HG02943 (cell line): ENCODE results near the gene PHRF1.

Experiments
- ATAC-seq: cut with Tn5 transposase; IDR thresholded peaks from one replicate; pipeline ENCODE4 v1.9.1; 2021; ENCODE audit warnings: mild to moderate bottlenecking, low read depth, moderate library complexity; ENCODE audit not compliant: unreplicated experiment

The PHRF1 gene

GRCh38 chr11:625636-626268 is 49.5 kb downstream of the PHRF1 start:
- no peak for ATAC-seq

GRCh38 chr11:626475-627307 is 50.4 kb downstream of the PHRF1 start, which contains the start of gene SCT:
Gene SCT (minus strand): TSS chr11:627181. CDS start chr11:627143, 38 bp downstream.
- no peak for ATAC-seq

GRCh38 chr11:627308-627576 is 51.0 kb downstream of the PHRF1 start:
- ATAC-seq = no peak

GRCh38 chr11:628056-628455 is 51.8 kb downstream of the PHRF1 start:
- ATAC-seq = no peak

- ATAC-seq = no peak
Observed at GRCh38 chr11:629237-629583, 52.9 kb downstream of the PHRF1 start.

GRCh38 chr11:630871-631270 is 54.6 kb downstream of the PHRF1 start:
- no peak for ATAC-seq

GRCh38 chr11:635945-636510 is 59.8 kb downstream of the PHRF1 start:
- no peak for ATAC-seq

- ATAC-seq = no peak
Observed at GRCh38 chr11:636511-637332, 60.5 kb downstream of the PHRF1 start, which contains the start of gene DRD4. Gene DRD4 (plus strand): TSS chr11:637269. CDS start chr11:637305, 36 bp downstream.

GRCh38 chr11:637333-637592 is 61.0 kb downstream of the PHRF1 start:
- no peak for ATAC-seq

GRCh38 chr11:637593-638521 is 61.6 kb downstream of the PHRF1 start:
- ATAC-seq = no peak

GRCh38 chr11:638631-639331 is 62.5 kb downstream of the PHRF1 start:
- ATAC-seq = no peak

GRCh38 chr11:639332-639955 is 63.2 kb downstream of the PHRF1 start:
- ATAC-seq = no peak

GRCh38 chr11:640021-640706 is 63.9 kb downstream of the PHRF1 start:
- no peak for ATAC-seq

GRCh38 chr11:641806-642370 is 65.6 kb downstream of the PHRF1 start:
- ATAC-seq = no peak

- ATAC-seq = no peak
Observed at GRCh38 chr11:643366-643765, 67.1 kb downstream of the PHRF1 start.

GRCh38 chr11:643849-644738 is 67.8 kb downstream of the PHRF1 start:
- no peak for ATAC-seq

GRCh38 chr11:645536-645935 is 69.3 kb downstream of the PHRF1 start:
- no peak for ATAC-seq
